IgD-negative memory B cell (primary cell): Measurements from ENCODE around the gene IL16. TPM values are rescaled to one million over a fixed set of nuclear protein-coding genes. Genes with fewer than 3 reads are reported as not detected.
"Not testable (repeated sequence)": the region's sequence is repeated elsewhere in the genome, so short reads cannot be mapped to it uniquely, and the experiment has no call there.

Source experiments
- H3K27ac Mint-ChIP-seq, 3 donors: one replicate each; pipeline ENCODE4 v1.8.0; 2020 to 2022; ENCODE audit warnings: mild to moderate bottlenecking in 3 of 3, mixed read lengths in 3 of 3, moderate library complexity in 1 of 3
- H3K27me3 Mint-ChIP-seq: one replicate; pipeline ENCODE4 v1.8.0; 2021; ENCODE audit warnings: mixed read lengths
- H3K36me3 Mint-ChIP-seq: one replicate; pipeline ENCODE4 v1.8.0; 2020; ENCODE audit warnings: mild to moderate bottlenecking, mixed read lengths
- H3K4me1 Mint-ChIP-seq, 3 donors: one replicate each; pipeline ENCODE4 v1.8.0; 2020 to 2022; ENCODE audit warnings: mixed read lengths in 3 of 3, mild to moderate bottlenecking in 1 of 3
- H3K4me3 Mint-ChIP-seq, 4 donors: one replicate each; pipeline ENCODE4 v1.8.0; 2020 to 2022; ENCODE audit warnings: mild to moderate bottlenecking in 4 of 4, mixed read lengths in 4 of 4, moderate library complexity in 3 of 4
- H3K9me3 Mint-ChIP-seq, 3 donors: one replicate each; pipeline ENCODE4 v1.8.0; 2020 to 2021; ENCODE audit warnings: mixed read lengths in 3 of 3, mild to moderate bottlenecking in 1 of 3
- polyA plus RNA-seq: library from polyadenylated mRNA; unstranded; fragments of 300-500 nt; fragmentation: Illumina TruSeq; gene quantifications from one replicate; pipeline ENCODE4 v1.2.3, GENCODE V29; 2021

Gene IL16
- 301 TPM for polyA plus RNA-seq

- H3K4me1 Mint-ChIP-seq = no peaks in the 10 kb centered on the region
- no peak within 1 kb of the TSS for H3K27ac Mint-ChIP-seq
- H3K4me3 Mint-ChIP-seq = no peak within 1 kb of the TSS
- H3K36me3 Mint-ChIP-seq = no peaks in the 10 kb centered on the region
- H3K9me3 Mint-ChIP-seq = no peaks in the 10 kb centered on the region
- peaks cover 5% of the 10 kb centered on the region for H3K27me3 Mint-ChIP-seq
Measured at GRCh38 chr15:81196576-81197254, at the start of gene IL16. Gene IL16 (plus strand): TSS chr15:81196879. CDS start chr15:81225400, 28,521 bp downstream.

- peaks cover 0 to 5% (median 2%) of the 10 kb centered on the region in 3 donors for H3K4me1 Mint-ChIP-seq
- H3K4me3 Mint-ChIP-seq = no peak overlapping the region
- H3K27me3 Mint-ChIP-seq = peaks cover 1% of the 10 kb centered on the region
- no peaks in the 10 kb centered on the region for H3K36me3 Mint-ChIP-seq
- H3K9me3 Mint-ChIP-seq = no peaks in the 10 kb centered on the region
- no peak overlapping the region for H3K27ac Mint-ChIP-seq
Measured at GRCh38 chr15:81151389-81151788, 45.3 kb upstream of the IL16 start.

- Mint-ChIP-seq H3K4me1 (peaks cover 0 to 5% (median 2%) of the 10 kb centered on the region in 3 donors), H3K27ac (no peak overlapping the region), H3K36me3 (no peaks in the 10 kb centered on the region), H3K9me3 (no peaks in the 10 kb centered on the region), H3K27me3 (peaks cover 1% of the 10 kb centered on the region), H3K4me3 (no peak overlapping the region)
Measured at GRCh38 chr15:81152339-81152738, 44.3 kb upstream of the IL16 start.

GRCh38 chr15:81152799-81153198 lies 43.9 kb upstream of the IL16 start:
- peaks cover 3% of the 10 kb centered on the region for H3K27me3 Mint-ChIP-seq
- no peak overlapping the region for H3K4me3 Mint-ChIP-seq
- no peak overlapping the region for H3K27ac Mint-ChIP-seq
- H3K4me1 Mint-ChIP-seq = peaks cover 0 to 5% (median 2%) of the 10 kb centered on the region in 3 donors
- H3K36me3 Mint-ChIP-seq = no peaks in the 10 kb centered on the region
- no peaks in the 10 kb centered on the region for H3K9me3 Mint-ChIP-seq

DNA sequence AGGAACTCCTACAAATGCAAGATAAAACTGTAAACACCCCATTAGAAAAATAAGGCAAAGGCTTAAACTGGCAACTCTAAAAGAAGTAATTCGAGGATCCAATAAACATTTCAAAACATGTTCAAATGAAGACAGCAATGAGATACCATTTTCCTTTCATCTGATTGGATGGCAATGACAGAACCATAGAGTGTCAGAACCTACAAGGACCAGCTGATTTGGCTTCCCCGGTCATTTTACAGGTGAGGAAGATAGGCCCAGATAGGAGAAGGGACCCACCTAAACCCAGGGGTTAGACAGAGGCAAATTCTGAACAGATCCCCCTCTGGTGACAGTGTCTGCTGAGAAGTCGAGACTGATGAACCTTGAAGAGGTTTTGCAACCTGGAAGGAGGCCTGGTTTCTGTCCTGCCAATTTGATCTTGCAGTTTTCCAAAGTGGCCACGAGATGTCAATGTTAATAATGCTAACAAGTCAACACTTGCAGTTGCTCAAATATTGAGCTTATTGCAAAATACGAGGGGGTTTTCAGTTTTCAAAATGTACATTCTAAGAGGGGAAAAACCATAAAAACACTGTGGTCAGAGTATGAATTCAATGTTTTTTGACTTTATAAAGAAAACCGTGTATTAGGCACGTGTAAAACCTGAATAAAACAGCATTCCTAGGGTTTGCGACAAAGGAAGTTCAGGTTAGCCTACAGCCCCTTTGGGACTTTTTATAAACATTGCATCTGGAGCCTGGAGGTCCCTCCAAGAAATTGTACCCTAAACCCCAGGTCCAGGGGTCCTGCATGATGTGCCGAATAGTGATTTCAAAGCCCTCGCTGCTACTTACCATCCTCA lies 41.1 kb upstream of the IL16 start:
- H3K9me3 Mint-ChIP-seq = no peaks in the 10 kb centered on the region
- peaks cover 0 to 5% (median 2%) of the 10 kb centered on the region in 3 donors for H3K4me1 Mint-ChIP-seq
- no peaks in the 10 kb centered on the region for H3K36me3 Mint-ChIP-seq
- H3K27me3 Mint-ChIP-seq = peaks cover 4% of the 10 kb centered on the region
- no peak overlapping the region for H3K4me3 Mint-ChIP-seq
- H3K27ac Mint-ChIP-seq = no peak overlapping the region

- Mint-ChIP-seq H3K4me3 (no peak overlapping the region), H3K4me1 (peaks cover 0 to 6% (median 5%) of the 10 kb centered on the region in 3 donors), H3K27ac (no peak overlapping the region), H3K27me3 (peaks cover 8% of the 10 kb centered on the region), H3K36me3 (no peaks in the 10 kb centered on the region), H3K9me3 (no peaks in the 10 kb centered on the region)
Measured at GRCh38 chr15:81156324-81156723, 40.4 kb upstream of the IL16 start.

- Mint-ChIP-seq H3K27me3 (peaks cover 14% of the 10 kb centered on the region), H3K36me3 (no peaks in the 10 kb centered on the region), H3K9me3 (no peaks in the 10 kb centered on the region), H3K27ac (no peak overlapping the region), H3K4me3 (no peak overlapping the region), H3K4me1 (peaks cover 3 to 15% (median 10%) of the 10 kb centered on the region in 3 donors)
Measured at GRCh38 chr15:81157195-81157938, 39.3 kb upstream of the IL16 start.

GRCh38 chr15:81157939-81158223 lies 38.8 kb upstream of the IL16 start:
- Mint-ChIP-seq H3K9me3 (no peaks in the 10 kb centered on the region), H3K27ac (no peak overlapping the region), H3K27me3 (peaks cover 14% of the 10 kb centered on the region), H3K4me3 (no peak overlapping the region), H3K4me1 (peaks cover 3 to 16% (median 12%) of the 10 kb centered on the region in 3 donors), H3K36me3 (no peaks in the 10 kb centered on the region)

GRCh38 chr15:81158561-81158960 lies 38.1 kb upstream of the IL16 start:
- H3K36me3 Mint-ChIP-seq, H3K27ac Mint-ChIP-seq, H3K4me3 Mint-ChIP-seq, H3K9me3 Mint-ChIP-seq: not testable (repeated sequence)
- Mint-ChIP-seq H3K4me1 (peaks cover 3 to 16% (median 12%) of the 10 kb centered on the region in 3 donors), H3K27me3 (peaks cover 14% of the 10 kb centered on the region)

DNA sequence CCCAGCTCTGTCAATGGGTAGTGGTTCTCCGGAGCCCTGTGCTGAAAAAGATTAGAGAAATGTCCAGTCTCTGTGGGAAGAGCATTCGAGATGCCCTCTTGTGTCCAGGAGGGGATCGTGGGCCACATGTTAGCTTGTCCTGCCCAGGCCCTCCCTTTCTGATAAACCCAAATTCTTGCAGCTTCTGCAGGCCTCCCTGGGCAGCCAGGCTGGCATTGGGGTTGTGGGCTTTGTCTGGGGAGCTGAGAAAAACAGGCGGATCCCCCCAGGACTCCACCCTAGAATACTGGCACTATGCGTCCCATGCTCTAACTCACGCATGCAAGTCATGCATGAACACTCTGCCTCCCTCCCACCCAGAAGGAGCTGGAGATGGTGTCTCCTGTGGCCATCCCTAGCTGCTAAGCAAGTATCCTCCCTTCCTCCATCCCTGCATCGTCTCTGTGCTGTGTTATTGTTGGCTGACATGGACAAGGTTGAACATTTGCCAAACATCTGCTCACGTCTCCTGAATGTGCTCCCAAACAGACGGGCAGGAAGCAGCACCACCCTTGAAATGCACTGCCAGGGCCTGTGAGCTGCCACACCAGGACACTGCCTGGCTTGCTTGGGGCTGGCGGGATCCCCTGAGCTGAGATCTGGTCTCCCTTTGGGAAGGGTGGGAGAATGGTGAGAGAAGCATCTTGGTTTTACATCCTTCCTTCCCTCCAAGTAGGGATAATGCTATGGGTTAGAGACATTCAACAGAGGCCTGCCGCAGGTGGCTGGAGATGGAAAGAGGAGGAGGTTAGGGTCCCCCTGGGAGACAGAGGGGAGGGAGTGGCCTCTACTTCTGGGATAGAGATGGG lies 36.1 kb upstream of the IL16 start:
- H3K4me3 Mint-ChIP-seq = peak overlapping the region in 1 of 4 donors; percentile 84
- H3K36me3 Mint-ChIP-seq = no peaks in the 10 kb centered on the region
- peaks cover 3 to 16% (median 11%) of the 10 kb centered on the region in 3 donors for H3K4me1 Mint-ChIP-seq

DNA sequence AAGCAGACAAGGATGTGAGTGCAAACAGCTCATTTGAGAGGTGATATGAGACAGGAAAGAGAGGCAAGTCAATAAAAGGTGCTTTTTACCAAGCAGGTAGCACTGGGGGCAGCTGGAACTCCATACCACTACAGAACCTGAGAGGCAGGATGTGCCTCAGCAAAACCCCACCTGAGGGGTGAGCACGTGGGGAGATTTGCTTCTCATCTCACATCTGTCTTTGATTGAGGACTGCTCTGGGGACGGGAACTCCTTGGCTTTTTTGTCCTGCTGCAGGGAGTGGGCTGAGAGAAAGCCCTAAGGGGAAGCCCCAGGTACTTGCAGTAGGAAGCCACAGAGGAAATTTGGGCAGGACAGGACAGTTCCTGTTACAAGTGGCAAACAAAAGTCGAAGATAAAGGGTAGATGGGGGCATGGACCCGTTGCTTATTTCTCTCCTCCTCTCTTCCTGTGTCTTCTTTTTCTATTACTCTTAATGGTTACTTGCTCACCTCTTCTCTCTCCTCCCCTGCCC lies 35.5 kb upstream of the IL16 start:
- Mint-ChIP-seq H3K9me3 (no peaks in the 10 kb centered on the region), H3K4me3 (peak overlapping the region in 1 of 4 donors; percentile 24), H3K4me1 (peaks cover 3 to 14% (median 7%) of the 10 kb centered on the region in 3 donors), H3K36me3 (no peaks in the 10 kb centered on the region), H3K27me3 (peaks cover 17% of the 10 kb centered on the region), H3K27ac (no peak overlapping the region)

More for the DNA sequence above, 36.1 kb upstream of the IL16 start:
- H3K27me3 Mint-ChIP-seq = peaks cover 17% of the 10 kb centered on the region
- no peak overlapping the region for H3K27ac Mint-ChIP-seq
- no peaks in the 10 kb centered on the region for H3K9me3 Mint-ChIP-seq

DNA sequence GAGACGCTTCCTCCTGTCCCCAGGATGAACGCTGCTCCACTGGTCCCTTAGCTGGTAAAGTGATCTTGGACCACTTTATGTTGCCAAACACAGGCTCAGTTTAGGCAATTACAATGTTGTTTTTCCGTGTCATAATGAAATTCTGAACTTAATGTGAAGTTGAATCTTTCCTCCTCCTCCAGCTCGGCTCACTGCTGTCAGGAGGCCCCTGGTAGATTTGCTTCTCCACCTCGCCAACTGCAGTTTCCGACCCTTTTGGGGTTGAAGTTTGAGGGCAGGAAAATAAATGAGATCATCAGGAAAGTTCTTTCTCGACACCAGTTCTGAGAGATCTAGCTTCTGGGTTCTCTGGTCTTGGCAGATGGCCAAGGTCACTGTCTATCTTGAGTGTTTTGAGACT lies 34.8 kb upstream of the IL16 start:
- Mint-ChIP-seq H3K4me1 (peaks cover 3 to 14% (median 7%) of the 10 kb centered on the region in 3 donors), H3K4me3 (no peak overlapping the region), H3K27ac (no peak overlapping the region)

DNA sequence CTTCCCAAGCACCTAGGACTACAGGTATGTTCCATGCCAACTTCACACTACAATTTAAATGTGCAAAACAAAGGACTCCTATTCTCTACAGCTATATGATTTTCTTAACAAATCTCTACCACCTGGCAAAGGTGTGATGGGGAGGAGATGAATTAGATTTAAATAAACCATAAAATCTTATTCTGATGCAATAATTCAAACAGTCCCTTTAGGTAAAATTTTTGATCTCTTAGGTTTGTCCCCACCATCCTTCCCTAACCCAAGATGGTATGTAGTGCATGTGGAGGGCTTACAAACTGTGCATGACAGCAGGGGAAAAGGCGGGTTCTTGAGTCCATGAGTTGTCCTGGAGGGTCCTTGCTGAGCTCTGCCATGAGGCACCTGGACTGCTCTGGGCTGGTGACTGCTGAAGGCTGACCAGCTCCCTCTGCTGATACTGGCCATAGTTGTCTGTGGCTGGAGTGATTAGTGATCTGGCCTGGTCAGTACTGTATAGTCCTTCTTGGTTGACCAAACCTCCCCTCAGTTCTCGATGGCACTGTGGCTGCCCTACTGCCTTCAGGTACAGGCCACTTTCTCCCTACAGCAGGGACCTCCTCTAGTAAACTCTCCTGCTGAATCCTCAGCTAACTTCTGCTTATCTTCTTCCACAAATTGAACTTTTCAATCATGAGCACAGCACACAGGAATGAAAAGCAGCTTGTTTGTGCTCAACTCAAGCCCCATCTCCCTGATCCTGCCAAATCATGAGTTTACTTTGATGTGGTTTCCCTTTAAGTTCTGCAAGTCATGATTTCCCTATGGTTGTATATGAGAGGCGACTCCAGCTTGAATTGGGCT lies 32.5 kb upstream of the IL16 start:
- Mint-ChIP-seq H3K4me1 (peaks cover 3 to 14% (median 7%) of the 10 kb centered on the region in 3 donors), H3K27me3 (peaks cover 15% of the 10 kb centered on the region), H3K36me3 (no peaks in the 10 kb centered on the region), H3K9me3 (peaks cover 0 to 2% (median 0%) of the 10 kb centered on the region in 3 donors), H3K4me3 (no peak overlapping the region), H3K27ac (no peak overlapping the region)

More for the DNA sequence above, 34.8 kb upstream of the IL16 start:
- no peaks in the 10 kb centered on the region for H3K9me3 Mint-ChIP-seq
- peaks cover 17% of the 10 kb centered on the region for H3K27me3 Mint-ChIP-seq
- no peaks in the 10 kb centered on the region for H3K36me3 Mint-ChIP-seq
